AG04449 (cell line): ENCODE results near the gene MGST2.

Experiments used
- CTCF ChIA-PET: fragments of 350-600 bp; formaldehyde crosslinking; extraction: SDS; loops from one replicate; lab custom pipeline; 2021; ENCODE audit warnings: antibody characterized with exemption; lab: Yijun Ruan, JAX
- POLR2A ChIA-PET: fragments of 400-600, 350-600 bp; formaldehyde crosslinking; extraction: SDS; loops from one replicate; lab custom pipeline; 2020; ENCODE audit warnings: antibody characterized with exemption, inconsistent platforms; lab: Yijun Ruan, JAX
- DNase-seq: peaks from one replicate; pipeline ENCODE4 v3.0.0-alpha.2; 2010; ENCODE audit warnings: low read depth, low spot score
- H3K4me3 ChIP-seq: 2 replicates; pipeline ENCODE4 v1.5.1; 2011; ENCODE audit warnings: low read depth, mild to moderate bottlenecking, control low read depth, low read length
- CTCF ChIP-seq: IDR thresholded peaks from one replicate; pipeline ENCODE4 v1.5.1; 2011; ENCODE audit warnings: mild to moderate bottlenecking, moderate library complexity, low read length, control low read depth, inconsistent platforms; ENCODE audit not compliant: insufficient read depth; ENCODE audit errors: missing control alignments

MGST2 gene

GRCh38 chr4:139625093-139625455 is 40.5 kb upstream of the MGST2 start:
- CTCF ChIA-PET, result interaction anchor here (1.3 to 4.5 kb wide), 6 partner anchors 9 to 32 kb away, joined by 3 to 32 read pairs (median 8); no protein-coding TSS in a partner anchor
- no peak overlapping the region for H3K4me3 ChIP-seq
- POLR2A ChIA-PET, result no interaction called here
- no peak for DNase-seq
- no peak for TF ChIP-seq CTCF

GRCh38 chr4:139625482-139625881 is 40.1 kb upstream of the MGST2 start:
- CTCF ChIA-PET, result interaction anchor here (1.3 to 4.8 kb wide), 7 partner anchors 8 to 32 kb away, joined by 3 to 38 read pairs (median 10); no protein-coding TSS in a partner anchor

GRCh38 chr4:139628184-139629012 is 37.2 kb upstream of the MGST2 start:
- DNase-seq, result no peak
- no peak for TF ChIP-seq CTCF
- H3K4me3 ChIP-seq, result no peak overlapping the region
- ChIA-PET POLR2A (no interaction called here), CTCF (interaction anchor here (0.9 to 4.8 kb wide), 6 partner anchors 7 to 29 kb away, joined by 3 to 38 read pairs (median 15); no protein-coding TSS in a partner anchor)

More at GRCh38 chr4:139625482-139625881, 40.1 kb upstream of the MGST2 start:
- DNase-seq, result no peak
- POLR2A ChIA-PET, result no interaction called here
- H3K4me3 ChIP-seq, result no peak overlapping the region
- no peak for TF ChIP-seq CTCF

GRCh38 chr4:139629436-139630125 is 36.0 kb upstream of the MGST2 start:
- TF ChIP-seq CTCF, result no peak
- POLR2A ChIA-PET, result no interaction called here
- CTCF ChIA-PET, result interaction anchor here (1.1 to 4.8 kb wide), 3 partner anchors 12 to 26 kb away, joined by 6 to 38 read pairs (median 15); no protein-coding TSS in a partner anchor
- DNase-seq, result no peak
- H3K4me3 ChIP-seq, result no peak overlapping the region

GRCh38 chr4:139630126-139630495 is 35.5 kb upstream of the MGST2 start:
- ChIA-PET CTCF (interaction anchor here (1.1 to 4.8 kb wide), 3 partner anchors 13 to 27 kb away, joined by 6 to 38 read pairs (median 15); no protein-coding TSS in a partner anchor), POLR2A (no interaction called here)
- no peak overlapping the region for H3K4me3 ChIP-seq
- DNase-seq, result no peak
- TF ChIP-seq CTCF, result no peak

- POLR2A ChIA-PET, result no interaction called here
- CTCF ChIA-PET, result interaction anchor here (1.0 to 5.7 kb wide), 9 partner anchors 8 to 133 kb away, joined by 3 to 66 read pairs (median 6); no protein-coding TSS in a partner anchor
- TF ChIP-seq CTCF, result no peak
These were observed 34.6 kb upstream of the MGST2 start for GRCh38 chr4:139630991-139631390.

More at GRCh38 chr4:139630991-139631390, 34.6 kb upstream of the MGST2 start:
- DNase-seq, result no peak
- no peak overlapping the region for H3K4me3 ChIP-seq
